Mucosa of rectum (tissue), 2 donors: ENCODE measurements around the gene MUSK.

Experiments used
- H3K27ac ChIP-seq, 2 donors: one replicate each; pipeline ENCODE4 v1.7.0; 2013; ENCODE audit warnings: inconsistent platforms in 2 of 2, low read depth in 2 of 2, low read length in 2 of 2
- H3K27me3 ChIP-seq, 2 donors: one replicate each; pipeline ENCODE4 v1.7.0; 2013; ENCODE audit warnings: low read length in 2 of 2; ENCODE audit not compliant: control insufficient read depth in 2 of 2, insufficient read depth in 2 of 2
- H3K36me3 ChIP-seq, 2 donors: one replicate each; pipeline ENCODE4 v1.7.0; 2013; ENCODE audit warnings: low read length in 2 of 2; ENCODE audit not compliant: control insufficient read depth in 2 of 2, insufficient read depth in 2 of 2
- H3K4me1 ChIP-seq, 2 donors: one replicate each; pipeline ENCODE4 v1.7.0; 2013; ENCODE audit warnings: low read length in 2 of 2, mild to moderate bottlenecking in 1 of 2; ENCODE audit not compliant: control insufficient read depth in 2 of 2, insufficient read depth in 2 of 2
- H3K4me3 ChIP-seq, 2 donors: one replicate each; pipeline ENCODE4 v1.7.0; 2013; ENCODE audit warnings: low read length in 2 of 2
- H3K9ac ChIP-seq, 2 donors: one replicate each; pipeline ENCODE4 v1.7.0; 2013; ENCODE audit warnings: low read length in 2 of 2, low read depth in 1 of 2, mild to moderate bottlenecking in 1 of 2
- H3K9me3 ChIP-seq, 2 donors: one replicate each; pipeline ENCODE4 v1.7.0; 2013; ENCODE audit warnings: low read length in 2 of 2; ENCODE audit not compliant: control insufficient read depth in 2 of 2
- donor health status: healthy.
- donor health status: Normal muscosa, but diverticular disease.

The MUSK gene

GRCh38 chr9:110802416-110803035 lies 133.9 kb downstream of the MUSK start:
- Histone ChIP-seq H3K4me1 (no peaks in the 10 kb centered on the region), H3K27me3 (no peaks in the 10 kb centered on the region), H3K9ac (no peak overlapping the region), H3K9me3 (no peaks in the 10 kb centered on the region), H3K27ac (no peak overlapping the region), H3K36me3 (no peaks in the 10 kb centered on the region), H3K4me3 (no peak overlapping the region)

- no peak overlapping the region for H3K4me3 ChIP-seq
- H3K36me3 ChIP-seq: no peaks in the 10 kb centered on the region
- H3K9me3 ChIP-seq: no peaks in the 10 kb centered on the region
- no peak overlapping the region for H3K9ac ChIP-seq
- no peaks in the 10 kb centered on the region for H3K4me1 ChIP-seq
- H3K27ac ChIP-seq: no peak overlapping the region
- H3K27me3 ChIP-seq: no peaks in the 10 kb centered on the region
Measured at GRCh38 chr9:110807956-110808598, 139.5 kb downstream of the MUSK start.

- no peaks in the 10 kb centered on the region for H3K27me3 ChIP-seq
Measured at GRCh38 chr9:110808599-110808980, 140.0 kb downstream of the MUSK start.

GRCh38 chr9:110809038-110809595 lies 140.5 kb downstream of the MUSK start:
- H3K9ac ChIP-seq: no peak overlapping the region
- no peaks in the 10 kb centered on the region for H3K9me3 ChIP-seq
- no peak overlapping the region for H3K4me3 ChIP-seq
- H3K27ac ChIP-seq: no peak overlapping the region
- no peaks in the 10 kb centered on the region for H3K27me3 ChIP-seq
- H3K36me3 ChIP-seq: no peaks in the 10 kb centered on the region
- no peaks in the 10 kb centered on the region for H3K4me1 ChIP-seq

More at GRCh38 chr9:110808599-110808980, 140.0 kb downstream of the MUSK start:
- Histone ChIP-seq H3K9me3 (no peaks in the 10 kb centered on the region), H3K27ac (no peak overlapping the region), H3K9ac (no peak overlapping the region), H3K4me3 (no peak overlapping the region), H3K36me3 (no peaks in the 10 kb centered on the region), H3K4me1 (no peaks in the 10 kb centered on the region)

- Histone ChIP-seq H3K27me3 (no peaks in the 10 kb centered on the region), H3K4me1 (no peaks in the 10 kb centered on the region), H3K9ac (no peak overlapping the region), H3K4me3 (no peak overlapping the region), H3K36me3 (no peaks in the 10 kb centered on the region), H3K27ac (no peak overlapping the region), H3K9me3 (no peaks in the 10 kb centered on the region)
Measured at GRCh38 chr9:110810262-110810976, 141.8 kb downstream of the MUSK start.

- Histone ChIP-seq H3K27me3 (no peaks in the 10 kb centered on the region), H3K27ac (no peak overlapping the region), H3K4me1 (no peaks in the 10 kb centered on the region), H3K4me3 (no peak overlapping the region), H3K36me3 (no peaks in the 10 kb centered on the region), H3K9me3 (no peaks in the 10 kb centered on the region), H3K9ac (no peak overlapping the region)
Measured at GRCh38 chr9:110812886-110813285, 144.3 kb downstream of the MUSK start.

GRCh38 chr9:110814159-110814558 lies 145.6 kb downstream of the MUSK start:
- H3K9ac ChIP-seq: no peak overlapping the region
- H3K36me3 ChIP-seq: no peaks in the 10 kb centered on the region
- no peaks in the 10 kb centered on the region for H3K9me3 ChIP-seq
- H3K27me3 ChIP-seq: no peaks in the 10 kb centered on the region
- H3K4me1 ChIP-seq: no peaks in the 10 kb centered on the region
- H3K4me3 ChIP-seq: no peak overlapping the region
- no peak overlapping the region for H3K27ac ChIP-seq

- Histone ChIP-seq H3K27ac (no peak overlapping the region), H3K9me3 (no peaks in the 10 kb centered on the region)
Measured at GRCh38 chr9:110815361-110815760, 146.8 kb downstream of the MUSK start.

GRCh38 chr9:110820381-110820780 lies 151.8 kb downstream of the MUSK start:
- no peak overlapping the region for H3K27ac ChIP-seq

More at GRCh38 chr9:110815361-110815760, 146.8 kb downstream of the MUSK start:
- no peak overlapping the region for H3K4me3 ChIP-seq
- no peak overlapping the region for H3K9ac ChIP-seq
- H3K27me3 ChIP-seq: no peaks in the 10 kb centered on the region
- no peaks in the 10 kb centered on the region for H3K36me3 ChIP-seq
- no peaks in the 10 kb centered on the region for H3K4me1 ChIP-seq

GRCh38 chr9:110821064-110821463 lies 152.5 kb downstream of the MUSK start:
- Histone ChIP-seq H3K27me3 (no peaks in the 10 kb centered on the region), H3K9ac (no peak overlapping the region), H3K36me3 (no peaks in the 10 kb centered on the region), H3K4me3 (no peak overlapping the region), H3K4me1 (no peaks in the 10 kb centered on the region), H3K27ac (no peak overlapping the region), H3K9me3 (no peaks in the 10 kb centered on the region)

More at GRCh38 chr9:110820381-110820780, 151.8 kb downstream of the MUSK start:
- no peaks in the 10 kb centered on the region for H3K27me3 ChIP-seq
- no peaks in the 10 kb centered on the region for H3K36me3 ChIP-seq
- no peak overlapping the region for H3K9ac ChIP-seq
- no peaks in the 10 kb centered on the region for H3K9me3 ChIP-seq
- no peak overlapping the region for H3K4me3 ChIP-seq
- H3K4me1 ChIP-seq: no peaks in the 10 kb centered on the region
